HG03064 (cell line): ENCODE measurements around the gene LMAN2.
"Not testable (repeated sequence)": the region's sequence is repeated elsewhere in the genome, so short reads cannot be mapped to it uniquely, and the experiment has no call there.

Source experiments
- ATAC-seq: cut with Tn5 transposase; IDR thresholded peaks from one replicate; pipeline ENCODE4 v1.9.1; 2021; ENCODE audit warnings: low read depth; ENCODE audit not compliant: unreplicated experiment

Gene LMAN2

DNA sequence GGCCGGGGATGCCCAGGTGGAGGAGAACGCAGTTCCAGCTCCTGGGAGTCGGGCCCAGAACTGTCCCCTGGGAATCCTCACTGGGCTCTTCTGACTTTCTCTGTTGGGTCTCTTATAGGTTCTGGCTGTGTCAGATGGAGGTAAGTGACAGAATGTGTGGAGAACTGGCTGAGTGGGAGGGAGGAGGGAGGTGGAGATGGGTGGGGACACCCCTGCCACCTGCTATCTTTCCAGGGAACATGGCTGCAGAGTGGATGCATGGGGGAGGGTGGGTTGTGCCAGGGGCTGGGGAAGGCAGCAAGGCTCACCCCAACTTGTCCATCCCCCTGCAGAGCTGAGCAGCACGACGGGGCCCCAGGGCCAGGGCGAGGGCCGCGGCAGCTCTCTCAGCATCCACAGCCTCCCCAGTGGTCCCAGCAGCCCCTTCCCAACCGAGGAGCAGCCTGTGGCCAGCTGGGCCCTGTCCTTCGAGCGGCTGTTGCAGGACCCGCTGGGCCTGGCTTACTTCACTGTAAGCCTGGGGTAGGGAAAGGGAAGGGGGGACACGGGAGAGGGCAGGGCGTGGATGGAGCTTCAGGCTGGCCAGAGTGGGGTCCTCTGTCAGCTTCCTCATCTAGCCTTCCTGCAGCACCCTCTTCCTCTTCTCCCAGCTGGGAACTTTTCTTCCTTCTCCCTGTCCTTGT lies 14.5 kb upstream of the LMAN2 start:
- no peak for ATAC-seq

DNA sequence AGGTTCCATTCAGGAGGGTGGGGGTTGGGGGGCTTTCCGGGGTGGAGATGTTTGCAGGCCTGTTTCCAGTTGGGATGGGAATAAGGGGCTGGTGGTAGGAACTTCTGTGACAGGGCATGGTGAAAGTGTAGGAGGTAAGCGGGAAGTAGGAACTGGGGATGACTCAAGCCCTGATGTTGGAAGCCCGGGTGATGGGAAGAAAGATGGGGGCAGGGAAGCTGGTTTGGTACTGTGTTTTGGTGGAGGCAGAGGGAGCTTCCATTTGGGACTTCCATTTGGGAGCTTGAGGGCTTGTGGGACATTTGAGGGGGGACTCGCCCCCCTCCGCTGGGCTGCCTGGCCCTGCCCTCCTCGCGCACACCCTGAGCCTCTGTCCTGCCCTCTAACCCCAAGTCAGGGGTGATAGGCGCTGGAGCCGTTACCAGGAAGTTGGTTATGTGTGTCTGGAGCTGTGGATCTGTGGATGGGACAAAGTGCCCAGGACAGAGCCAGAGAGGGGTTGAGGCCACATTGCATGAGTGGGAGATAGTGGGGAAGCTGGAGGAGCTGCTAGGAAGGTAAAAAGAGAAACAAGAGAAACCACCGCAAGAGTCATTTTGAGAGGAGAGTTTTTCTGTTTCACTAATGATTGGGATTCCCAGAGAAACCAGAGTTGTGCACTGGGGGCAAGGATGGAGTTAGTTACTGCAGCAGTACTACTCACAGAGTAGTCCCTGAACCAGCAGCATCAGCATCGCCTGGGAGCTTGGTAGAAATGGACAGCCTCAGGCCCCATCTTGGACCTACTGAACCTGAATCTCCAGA lies 12.9 kb upstream of the LMAN2 start:
- no peak for ATAC-seq

DNA sequence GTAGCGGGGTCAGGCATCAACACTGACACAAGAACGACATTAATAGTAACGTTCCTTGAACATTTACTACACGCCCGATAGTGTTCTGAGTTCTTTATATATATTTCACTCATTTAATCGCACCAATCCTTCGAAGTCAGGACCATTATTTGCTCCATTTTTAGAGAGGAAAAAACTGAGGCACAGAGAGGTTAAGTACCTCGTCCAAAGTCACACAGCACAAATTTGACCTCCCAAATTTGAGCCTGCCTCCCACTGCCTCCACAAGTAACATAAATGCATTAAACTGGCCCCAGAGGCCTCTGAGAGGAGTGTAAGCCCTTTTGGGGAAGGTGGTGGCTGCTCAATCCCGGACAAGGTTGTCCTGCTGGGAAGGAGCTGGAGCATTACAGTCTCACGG lies 12.1 kb upstream of the LMAN2 start:
- no peak for ATAC-seq

DNA sequence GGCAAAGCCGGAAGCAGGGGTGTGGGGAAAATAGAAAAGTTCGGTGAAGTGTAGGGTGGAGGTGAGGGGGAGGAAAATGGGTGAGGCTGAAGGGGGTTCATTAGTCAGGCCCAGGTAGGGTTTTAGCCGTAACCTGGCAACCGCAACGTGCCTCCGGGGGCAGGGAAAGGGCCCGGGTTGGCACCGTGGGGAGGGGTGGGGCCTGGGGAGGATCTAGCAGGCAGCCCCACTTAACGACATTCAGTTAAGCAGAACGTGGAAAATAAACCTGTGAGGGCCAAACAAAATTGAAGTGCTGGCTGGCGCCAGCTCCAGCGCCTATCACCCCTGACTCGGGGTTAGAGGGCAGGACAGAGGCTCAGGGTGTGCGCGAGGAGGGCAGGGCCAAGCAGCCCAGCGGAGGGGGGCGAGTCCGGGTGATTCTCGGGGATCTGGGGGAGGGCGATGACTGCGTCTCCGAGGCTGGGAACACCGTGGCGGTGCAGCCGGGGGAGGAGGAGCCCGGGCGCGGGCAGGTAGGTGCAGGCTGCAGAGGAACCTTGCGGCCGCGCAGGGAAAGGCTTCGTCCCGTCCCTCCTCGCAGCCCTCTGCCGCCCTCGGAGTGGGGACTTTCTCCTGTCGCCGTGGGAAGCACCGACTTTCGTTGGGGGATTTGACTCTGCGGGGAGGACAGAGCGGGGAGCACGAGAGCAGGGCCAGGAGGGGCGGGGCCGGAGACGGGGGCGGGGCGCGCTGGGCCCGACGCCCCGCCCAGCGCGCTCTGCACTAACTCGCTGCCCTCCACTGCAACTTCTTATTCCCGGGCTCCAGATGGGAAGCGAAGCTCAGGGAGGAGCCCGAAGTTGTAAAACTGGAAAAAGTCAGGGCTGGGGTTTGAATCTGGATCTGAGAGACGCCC lies 11.4 kb upstream of the LMAN2 start:
- ATAC-seq, result no peak

DNA sequence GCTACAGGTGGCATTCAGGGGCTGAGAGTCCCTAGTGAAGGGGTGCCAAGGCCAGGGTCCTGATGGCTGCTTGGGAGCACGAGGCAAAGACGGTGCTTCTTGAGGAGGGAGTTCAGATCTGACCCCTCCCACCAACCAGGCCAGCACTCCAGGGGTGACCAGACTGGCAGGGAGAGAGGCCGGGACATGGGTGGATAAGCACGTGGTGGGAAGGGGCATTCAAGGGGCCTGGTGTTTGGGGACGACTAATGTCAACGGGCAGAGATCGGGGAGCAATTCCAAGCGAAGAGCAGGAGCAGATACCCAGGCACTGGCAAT lies 10.8 kb upstream of the LMAN2 start:
- no peak for ATAC-seq

DNA sequence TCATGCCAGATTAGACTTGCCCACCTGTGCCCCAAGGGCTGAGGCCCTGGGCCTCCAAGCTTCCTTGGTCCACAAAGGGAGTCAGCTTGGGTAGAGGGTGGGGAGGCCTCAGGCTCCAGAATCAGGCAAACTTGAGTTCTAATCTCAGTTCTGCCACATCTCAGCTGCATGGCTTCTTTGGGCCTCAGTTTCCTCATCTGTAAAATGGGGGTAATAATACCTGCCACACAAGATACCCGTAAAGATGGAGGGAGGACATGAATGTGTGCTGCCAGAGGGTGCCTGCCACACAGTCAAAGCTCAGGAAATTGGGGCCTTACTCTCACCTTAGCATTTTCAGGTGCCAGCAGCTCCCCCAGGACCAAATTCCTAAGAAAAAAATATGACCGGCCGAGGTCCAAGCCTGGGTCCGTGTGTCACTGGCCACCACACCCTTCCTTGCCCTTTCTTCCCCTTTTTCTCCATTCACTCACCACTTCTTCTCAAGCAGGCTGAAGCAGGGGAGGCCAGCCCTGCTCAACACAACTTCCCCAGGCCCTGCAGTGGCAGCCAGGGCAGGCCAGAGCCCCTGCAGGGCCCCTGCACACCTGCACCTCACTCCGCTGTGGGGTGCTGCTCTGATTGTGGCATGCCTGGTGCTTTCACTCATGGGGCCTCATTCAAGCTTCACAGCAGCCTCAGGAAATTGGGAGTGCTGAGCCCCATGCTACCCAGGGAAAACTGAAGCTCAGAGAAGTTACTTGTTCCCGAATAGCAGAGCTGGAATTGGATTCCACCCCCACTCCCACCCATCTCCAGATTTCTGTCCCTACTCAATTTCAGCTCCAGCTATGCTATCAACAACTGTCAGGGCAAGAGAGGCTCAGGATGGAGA lies 10.2 kb upstream of the LMAN2 start:
- no peak for ATAC-seq

DNA sequence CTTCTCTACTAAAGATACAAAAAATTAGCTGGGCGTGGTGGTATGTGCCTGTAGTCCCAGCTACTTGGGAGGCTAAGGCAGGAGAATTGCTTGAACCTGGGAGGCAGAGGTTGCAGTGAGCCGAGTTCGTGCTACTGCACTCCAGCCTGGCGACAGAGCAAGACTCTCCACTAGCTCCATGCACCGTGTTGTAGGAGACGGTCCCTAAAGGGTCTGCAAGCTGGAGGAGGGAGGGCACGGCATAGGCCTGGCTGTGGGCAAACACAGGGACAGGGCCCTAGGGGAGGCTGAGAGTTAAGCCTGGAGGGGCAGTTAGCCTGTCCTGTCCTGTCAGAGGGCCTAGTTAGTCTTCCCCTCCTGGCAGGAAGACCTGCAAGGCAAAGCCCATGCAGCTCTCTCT lies 9.3 kb upstream of the LMAN2 start:
- ATAC-seq, result not testable (repeated sequence)

DNA sequence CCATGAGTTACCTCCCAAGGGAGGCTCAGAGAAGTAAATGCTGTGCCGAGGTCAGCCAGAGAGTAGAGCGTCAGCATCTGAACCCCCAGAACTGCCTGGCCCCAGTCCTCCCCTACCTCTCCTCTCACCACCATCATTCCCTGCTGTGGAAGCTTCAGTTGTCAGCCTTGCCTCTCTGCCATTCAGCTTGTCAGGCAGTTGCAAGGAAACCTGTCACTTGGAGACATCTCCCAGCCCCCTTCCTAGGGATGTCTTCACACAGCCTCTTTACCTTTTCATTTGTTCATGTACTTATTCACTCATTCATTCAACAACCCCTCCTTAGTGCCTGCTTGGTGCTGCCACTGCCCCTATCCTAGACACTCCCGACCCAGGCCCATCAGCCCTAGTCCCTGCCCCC lies 8.4 kb upstream of the LMAN2 start:
- no peak for ATAC-seq

DNA sequence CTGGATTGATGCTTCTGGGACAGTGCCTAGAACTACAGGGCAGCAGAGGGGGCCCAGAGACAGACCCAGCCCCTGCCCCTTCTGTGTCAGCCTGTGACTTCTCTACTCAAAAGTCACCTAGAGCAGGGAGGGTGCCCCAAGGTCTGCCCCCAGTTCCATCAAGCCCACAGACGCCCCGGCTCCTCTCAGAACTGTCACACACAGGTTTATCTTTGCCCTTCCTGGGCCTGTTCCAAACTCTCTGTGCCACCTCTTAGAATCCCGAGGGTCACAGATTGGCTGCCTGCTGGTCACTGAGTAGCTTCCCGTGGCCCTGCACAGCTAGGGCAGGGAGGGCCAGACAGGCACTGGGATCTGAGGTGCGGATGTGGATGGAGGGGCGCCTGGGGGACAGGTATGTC lies 8.0 kb upstream of the LMAN2 start:
- ATAC-seq, result no peak

DNA sequence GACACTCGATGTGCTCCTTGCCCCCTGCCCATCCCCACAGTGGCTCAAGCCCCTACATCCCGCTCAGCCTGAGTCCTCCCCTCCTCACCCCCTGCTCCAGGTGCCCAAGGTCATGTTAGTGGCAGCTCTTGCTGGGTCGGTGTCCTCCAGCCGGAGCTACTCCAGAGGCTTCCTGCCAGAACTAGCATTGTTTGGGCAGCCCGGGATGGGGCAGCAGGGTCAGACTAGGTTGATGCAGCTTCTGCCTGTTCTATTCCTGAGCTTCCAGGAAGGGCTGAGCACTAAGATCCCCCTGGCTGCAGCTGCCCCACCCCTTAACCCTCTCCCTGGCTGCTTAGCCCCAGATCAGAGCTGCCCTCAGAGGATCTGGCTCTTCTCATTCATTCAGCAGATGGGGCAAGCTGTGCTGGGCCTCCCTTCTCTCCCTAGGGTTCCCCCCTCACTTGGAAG lies 6.9 kb upstream of the LMAN2 start:
- no peak for ATAC-seq

DNA sequence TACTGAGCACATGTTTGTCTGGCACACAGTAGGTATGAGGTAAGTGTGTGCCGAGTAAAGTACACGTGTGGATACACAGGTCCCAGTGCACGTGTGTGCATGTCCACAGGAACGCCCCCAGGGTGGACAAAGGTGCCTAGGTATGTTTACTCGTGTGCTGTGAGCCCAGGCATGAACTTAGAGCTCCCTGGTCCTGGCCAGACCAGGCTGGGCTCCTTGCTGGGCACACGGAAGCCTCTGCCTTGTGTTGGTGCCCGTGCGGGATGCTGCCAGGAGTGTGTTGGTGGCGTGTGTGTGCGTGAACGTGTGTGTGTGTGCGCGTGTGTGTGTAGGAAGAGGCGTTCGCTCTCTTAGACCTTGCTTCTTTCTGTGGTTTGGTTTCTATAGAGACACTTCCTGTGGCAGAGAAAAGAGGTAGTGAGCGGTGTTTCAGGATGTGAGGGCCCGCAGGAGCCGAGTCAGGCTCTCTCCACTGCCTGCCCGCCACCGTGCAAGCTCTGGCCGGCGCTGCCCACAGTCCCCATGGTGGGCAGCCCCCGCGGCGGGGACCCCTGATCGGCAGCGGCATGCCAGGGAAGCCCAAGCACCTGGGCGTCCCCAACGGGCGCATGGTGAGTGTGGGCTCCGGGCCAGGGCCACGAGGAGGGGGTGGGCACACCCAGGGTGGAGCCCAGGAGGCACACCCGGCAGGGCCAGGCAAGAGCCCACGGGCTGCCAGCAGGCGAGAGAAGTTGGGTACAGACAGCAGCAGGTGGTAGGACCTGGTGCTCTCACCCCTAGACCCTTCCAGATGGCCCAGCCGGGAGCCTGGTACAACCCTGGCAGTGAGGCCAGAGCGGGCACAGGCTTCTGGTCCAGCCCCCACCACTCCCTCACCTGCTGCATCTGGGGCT lies 6.2 kb upstream of the LMAN2 start, which contains the start of gene RGS14:
TSS of gene RGS14 (plus strand) at position 466 of the 893 bp plus-strand sequence. CDS start at position 567, 101 bp downstream.
- peak; percentile 89 for ATAC-seq

DNA sequence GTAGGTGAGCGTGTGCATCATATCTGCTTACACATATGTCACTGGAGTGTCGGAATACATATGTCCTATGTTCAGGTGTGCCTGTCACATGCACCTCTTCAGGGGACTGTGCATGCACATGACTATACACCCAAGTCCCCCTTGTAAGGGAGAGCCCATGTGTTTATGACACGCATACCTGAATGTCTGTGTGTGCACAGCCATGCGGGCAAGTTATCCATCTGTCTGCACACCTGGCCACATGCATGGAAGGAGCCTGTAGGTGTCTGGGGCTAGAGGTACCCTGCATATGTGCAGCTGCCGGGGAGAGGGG lies 5.6 kb upstream of the LMAN2 start:
- ATAC-seq, result no peak

DNA sequence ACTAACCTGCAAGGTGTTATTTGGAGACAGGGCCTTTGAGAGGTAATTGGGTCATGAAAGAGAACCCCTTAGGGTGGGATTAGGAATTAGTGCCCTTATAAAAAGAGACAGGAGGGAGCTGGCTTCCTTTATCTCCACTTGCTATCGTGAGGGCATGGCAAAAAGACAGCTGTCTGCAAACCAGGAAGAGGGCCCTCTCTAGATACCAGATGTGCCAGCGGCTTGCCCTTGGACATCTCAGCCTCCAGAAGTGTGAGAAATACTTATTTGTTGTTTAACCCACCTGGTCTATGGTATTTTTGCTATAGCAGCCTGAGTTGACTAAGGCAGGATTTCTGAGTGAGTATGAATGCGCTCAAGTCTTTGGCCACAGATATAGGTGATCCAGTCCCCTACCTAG lies 5.3 kb upstream of the LMAN2 start:
- no peak for ATAC-seq

DNA sequence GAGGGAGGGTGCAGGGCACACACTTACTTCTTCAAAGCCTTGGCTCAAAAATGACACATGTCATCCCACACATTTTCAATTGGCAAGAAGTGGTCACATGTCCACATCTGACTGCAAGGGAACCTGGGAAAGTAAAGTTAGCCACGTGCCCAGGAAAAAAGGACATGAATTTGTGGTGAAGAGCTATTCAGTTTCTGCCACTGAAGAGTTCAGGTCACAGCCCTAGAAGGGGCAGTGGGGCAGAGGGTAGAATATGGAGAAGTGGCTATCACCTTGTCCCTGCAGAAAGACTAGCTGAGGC lies 4.3 kb upstream of the LMAN2 start:
- ATAC-seq, result no peak

DNA sequence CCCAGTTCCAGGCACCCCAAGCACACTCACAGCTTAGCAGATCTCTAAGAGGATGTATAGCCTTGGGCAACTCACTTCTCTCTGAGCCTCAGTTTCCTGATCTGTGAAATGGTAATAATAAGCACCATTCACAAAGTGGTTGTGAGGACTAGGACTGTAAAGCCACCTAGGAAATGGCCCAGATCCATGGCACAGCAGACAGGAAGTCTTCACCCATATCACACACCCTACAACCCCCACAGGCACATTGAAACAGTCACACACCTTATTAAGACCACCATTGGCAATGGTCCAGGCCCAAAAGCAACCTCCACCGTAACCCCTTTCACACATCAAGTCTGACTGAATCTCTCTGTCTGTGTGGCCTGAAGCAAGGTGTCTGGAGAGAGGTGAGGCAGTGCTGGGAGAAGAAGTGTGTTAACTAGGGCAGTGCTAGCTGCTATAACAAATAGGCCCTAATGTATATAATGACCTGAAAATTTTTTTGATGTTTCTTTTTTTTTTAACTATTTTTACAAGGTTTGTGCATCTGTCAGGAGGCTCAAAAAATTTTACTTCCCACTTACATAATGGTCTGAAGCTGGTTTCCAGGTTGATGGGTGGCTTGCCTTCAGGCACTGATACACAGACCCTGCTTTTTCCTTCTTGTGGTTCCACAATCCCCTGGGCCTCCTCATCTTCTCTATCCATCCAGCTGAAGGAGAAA lies 3.8 kb upstream of the LMAN2 start:
- no peak for ATAC-seq

DNA sequence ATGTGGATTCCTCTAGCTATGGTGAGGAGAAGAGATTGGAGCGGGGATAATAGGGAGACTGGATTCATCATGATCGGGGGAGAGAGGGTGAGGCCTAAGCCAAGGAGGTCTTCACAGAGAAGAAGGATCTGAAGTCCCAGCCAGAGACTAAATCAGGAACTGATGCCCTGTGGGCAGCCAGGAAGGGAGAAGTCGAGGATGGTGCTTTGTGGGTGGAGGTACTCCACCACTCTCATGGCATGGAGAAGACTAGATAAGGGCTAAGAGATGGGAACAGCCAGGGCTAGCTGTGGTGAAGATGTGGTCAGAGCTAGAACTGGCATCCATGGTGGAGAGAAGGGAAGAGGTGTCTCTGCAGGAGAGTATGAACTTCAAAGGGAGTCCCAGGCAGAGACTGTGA lies 3.2 kb upstream of the LMAN2 start:
- ATAC-seq, result no peak

DNA sequence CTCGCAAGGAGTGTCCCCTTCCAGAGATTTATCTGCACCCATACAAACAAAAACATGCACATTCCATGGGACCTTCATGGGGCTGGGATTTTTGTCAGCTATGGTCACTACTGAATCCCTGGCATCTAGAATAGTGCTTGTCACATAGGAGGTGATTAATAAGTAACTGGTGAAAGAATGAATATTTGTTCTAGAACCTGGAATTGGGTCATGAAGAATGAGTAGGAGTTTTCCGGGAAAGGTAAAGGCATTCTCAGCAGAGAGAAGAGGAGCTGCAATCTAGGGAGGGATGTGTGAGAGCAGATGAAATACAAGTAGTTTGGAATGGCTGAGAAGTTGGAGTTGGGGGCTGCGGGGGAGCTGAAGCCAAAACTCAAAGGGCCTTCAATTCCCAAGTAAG lies 2.8 kb upstream of the LMAN2 start:
- ATAC-seq, result no peak

DNA sequence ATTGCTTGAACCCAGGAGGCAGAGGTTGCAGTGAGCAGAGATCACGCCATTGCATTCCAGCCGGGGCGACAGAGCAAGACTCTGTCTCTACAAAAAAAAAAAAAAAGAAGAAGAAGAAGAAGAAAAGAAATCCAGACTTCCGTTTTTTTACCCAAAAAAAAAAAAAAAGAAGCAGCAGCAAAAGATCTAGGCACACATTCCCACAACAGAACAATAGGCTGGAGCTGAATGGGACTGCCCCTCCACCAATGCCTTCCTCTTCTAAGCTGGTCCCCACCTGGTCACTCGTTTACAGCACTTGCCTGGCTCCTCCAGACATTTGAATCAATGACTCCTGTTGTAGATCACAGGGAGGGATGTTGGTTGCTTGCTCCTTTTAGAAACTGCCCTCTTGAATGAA lies 1.6 kb upstream of the LMAN2 start:
- ATAC-seq, result no peak

DNA sequence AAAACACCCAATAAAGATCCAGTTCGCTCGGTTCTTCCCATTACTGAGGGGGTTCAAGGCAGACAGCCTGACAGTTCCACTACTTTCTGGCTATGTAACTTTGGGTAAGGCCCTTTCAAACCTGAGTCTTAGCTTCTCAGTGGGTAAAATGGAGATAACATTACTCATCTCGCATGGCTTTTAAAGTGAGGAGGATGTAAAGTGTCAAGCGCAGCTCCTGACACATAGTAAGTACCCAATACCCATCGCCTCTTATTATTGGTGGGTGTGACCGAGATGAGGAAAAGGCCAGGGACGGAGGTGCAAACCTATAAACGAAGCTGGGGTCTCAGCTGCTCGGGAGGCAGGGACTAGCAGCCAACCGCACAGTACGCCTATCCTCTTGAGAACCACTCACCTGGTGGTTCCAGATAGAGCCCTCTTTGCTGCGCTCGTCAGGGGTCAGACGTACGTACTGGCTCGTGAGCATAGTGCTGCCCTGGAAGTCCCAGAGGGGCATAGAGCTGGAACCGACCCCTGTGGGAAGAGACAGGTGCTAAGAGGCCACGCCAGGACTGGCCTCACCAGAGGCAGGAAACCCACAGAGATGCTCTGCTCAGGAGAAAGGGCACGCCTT lies 584 bp downstream of the LMAN2 start:
- ATAC-seq, result peak; percentile 13
